ENCODE results near the gene TMEM256. TPM values are rescaled to one million over a fixed set of nuclear protein-coding genes. Genes with fewer than 3 reads are reported as not detected.
A peak's percentile ranks its signal among the peaks of the same experiment; 100 is the strongest.

TMEM256 gene
- total RNA-seq, 1 experiment from 2014 or later, result 57.6 TPM

DNA sequence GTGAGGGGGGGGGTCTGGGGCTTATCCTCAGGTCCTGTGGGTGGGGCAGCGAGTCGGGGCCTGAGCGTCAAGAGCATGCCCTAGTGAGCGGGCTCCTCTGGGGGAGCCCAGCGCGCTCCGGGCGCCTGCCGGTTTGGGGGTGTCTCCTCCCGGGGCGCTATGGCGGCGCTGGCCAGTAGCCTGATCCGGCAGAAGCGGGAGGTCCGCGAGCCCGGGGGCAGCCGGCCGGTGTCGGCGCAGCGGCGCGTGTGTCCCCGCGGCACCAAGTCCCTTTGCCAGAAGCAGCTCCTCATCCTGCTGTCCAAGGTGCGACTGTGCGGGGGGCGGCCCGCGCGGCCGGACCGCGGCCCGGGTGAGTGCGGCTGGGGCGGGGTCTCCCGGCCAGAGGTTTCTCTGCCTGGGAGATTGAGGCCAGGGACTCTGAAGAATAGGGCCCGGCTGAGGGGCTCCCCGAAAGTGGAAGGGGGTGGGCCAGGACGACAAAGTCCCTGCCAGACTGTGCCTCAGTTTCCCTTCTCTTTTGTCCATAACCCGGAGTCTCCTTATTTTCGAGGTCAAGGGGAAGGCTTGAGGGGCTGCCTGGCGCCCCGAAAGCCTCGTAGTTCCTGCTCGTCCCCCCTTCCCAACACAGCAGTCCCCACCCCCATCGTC lies 35.7 kb upstream of the TMEM256 start, which contains the start of gene FGF11:
FGF11 (plus strand) TSS at position 51 of the 651 bp plus-strand sequence; CDS start at position 160, 109 bp downstream.
- no TSS peak for BruUV-seq (replicated peaks)
- TF ChIP-seq EZH2 (IDR thresholded peaks at IDR 0.05; ENCODE audit: borderline replicate concordance, low read depth, low read length, poor library complexity, severe bottlenecking), result no peak
- TF ChIP-seq, protein P1, sequence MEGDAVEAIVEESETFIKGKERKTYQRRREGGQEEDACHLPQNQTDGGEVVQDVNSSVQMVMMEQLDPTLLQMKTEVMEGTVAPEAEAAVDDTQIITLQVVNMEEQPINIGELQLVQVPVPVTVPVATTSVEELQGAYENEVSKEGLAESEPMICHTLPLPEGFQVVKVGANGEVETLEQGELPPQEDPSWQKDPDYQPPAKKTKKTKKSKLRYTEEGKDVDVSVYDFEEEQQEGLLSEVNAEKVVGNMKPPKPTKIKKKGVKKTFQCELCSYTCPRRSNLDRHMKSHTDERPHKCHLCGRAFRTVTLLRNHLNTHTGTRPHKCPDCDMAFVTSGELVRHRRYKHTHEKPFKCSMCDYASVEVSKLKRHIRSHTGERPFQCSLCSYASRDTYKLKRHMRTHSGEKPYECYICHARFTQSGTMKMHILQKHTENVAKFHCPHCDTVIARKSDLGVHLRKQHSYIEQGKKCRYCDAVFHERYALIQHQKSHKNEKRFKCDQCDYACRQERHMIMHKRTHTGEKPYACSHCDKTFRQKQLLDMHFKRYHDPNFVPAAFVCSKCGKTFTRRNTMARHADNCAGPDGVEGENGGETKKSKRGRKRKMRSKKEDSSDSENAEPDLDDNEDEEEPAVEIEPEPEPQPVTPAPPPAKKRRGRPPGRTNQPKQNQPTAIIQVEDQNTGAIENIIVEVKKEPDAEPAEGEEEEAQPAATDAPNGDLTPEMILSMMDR (conservative IDR thresholded peaks at IDR 0.05; ENCODE audit: low read depth, low read length), result no peak
- H3K27me3 ChIP-seq (replicated peaks; ENCODE audit: insufficient read depth, low read depth, low read length, poor library complexity), result no peaks in the 10 kb centered on the region
- ChIA-PET CTCF (interaction anchor here (0.7 kb wide), 1 partner anchor 121 kb away, joined by 3 read pairs; no protein-coding TSS in a partner anchor), POLR2A (ENCODE audit: low non-redundant PET) (no interaction called here)
- H3K36me3 ChIP-seq (ENCODE audit: insufficient read depth, low read length, poor library complexity, severe bottlenecking), result no peaks in the 10 kb centered on the region
- DNase-seq (ENCODE audit: low spot score), result no peak
- peak within 1 kb of the TSS; percentile 90 for H3K4me3 ChIP-seq (ENCODE audit: low read depth, low read length, poor library complexity, severe bottlenecking)
- H3K27ac ChIP-seq (ENCODE audit: low read depth, low read length, poor library complexity, severe bottlenecking), result peak within 1 kb of the TSS; percentile 97
- H3K4me1 ChIP-seq (ENCODE audit: insufficient read depth, low read length, poor library complexity, severe bottlenecking), result peaks cover 50% of the 10 kb centered on the region
- intact Hi-C loops (cut with micrococcal nuclease; ENCODE audit: unreplicated experiment), result loop anchor here (1.0 to 5.0 kb wide), 3 partner anchors 45 to 248 kb away; partner anchors contain the start of genes POLR2A, TMEM95, TP53 and WRAP53
- no peaks in the 10 kb centered on the region for H3K9me3 ChIP-seq (ENCODE audit: low read depth, low read length, poor library complexity, severe bottlenecking)

DNA sequence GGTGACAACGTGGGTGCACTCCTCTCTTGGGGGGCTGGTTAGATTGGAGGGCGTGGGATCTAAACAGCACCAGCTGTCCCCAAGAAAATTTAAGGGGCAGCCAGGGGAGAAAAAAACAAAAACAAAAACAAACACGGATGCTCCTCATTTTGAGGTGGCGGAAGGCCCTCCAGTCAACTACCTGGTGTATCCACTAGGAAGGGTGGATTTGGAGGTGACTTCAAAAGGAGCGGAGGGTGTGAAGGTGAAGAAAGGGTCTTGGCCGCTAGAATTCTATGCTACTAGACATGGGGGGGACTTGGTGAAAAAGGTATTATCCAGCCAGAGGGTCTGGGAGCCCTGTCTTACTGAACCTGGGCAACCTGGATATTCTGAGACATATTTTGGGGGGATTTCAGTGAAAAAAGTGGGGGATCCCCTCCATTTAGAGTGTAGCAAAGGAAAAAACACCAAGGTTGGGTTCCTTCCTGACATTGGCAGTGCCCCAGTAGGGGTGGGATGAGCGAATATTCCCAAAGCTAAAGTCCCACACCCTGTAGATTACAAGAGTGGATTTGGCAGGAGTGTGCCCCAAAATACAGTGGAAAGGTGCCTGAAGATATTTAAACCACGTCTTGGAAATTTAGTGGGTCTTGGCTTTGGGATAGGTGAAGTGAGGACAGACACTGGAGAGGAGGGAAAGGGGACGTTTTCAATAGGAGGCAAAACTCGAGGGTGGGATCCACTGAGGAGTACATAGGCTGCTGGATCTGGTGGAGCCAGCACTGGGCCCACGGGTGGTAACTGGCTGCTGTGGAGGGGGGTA lies 35.0 kb upstream of the TMEM256 start:
- Histone ChIP-seq H3K27ac (ENCODE audit: low read depth, low read length, poor library complexity, severe bottlenecking) (peak overlapping the region; percentile 41), H3K36me3 (ENCODE audit: insufficient read depth, low read length, poor library complexity, severe bottlenecking) (no peaks in the 10 kb centered on the region), H3K4me1 (ENCODE audit: insufficient read depth, low read length, poor library complexity, severe bottlenecking) (peaks cover 42% of the 10 kb centered on the region), H3K4me3 (ENCODE audit: low read depth, low read length, poor library complexity, severe bottlenecking) (peak overlapping the region; percentile 90), H3K27me3 (replicated peaks; ENCODE audit: insufficient read depth, low read depth, low read length, poor library complexity) (no peaks in the 10 kb centered on the region), H3K9me3 (ENCODE audit: low read depth, low read length, poor library complexity, severe bottlenecking) (no peaks in the 10 kb centered on the region)
- intact Hi-C loops (cut with micrococcal nuclease; ENCODE audit: unreplicated experiment), result loop anchor here (5.0 kb wide), 2 partner anchors 82 to 248 kb away; partner anchors contain the start of genes TMEM95, TP53 and WRAP53
- TF ChIP-seq EZH2 (IDR thresholded peaks at IDR 0.05; ENCODE audit: borderline replicate concordance, low read depth, low read length, poor library complexity, severe bottlenecking), result no peak
- TF ChIP-seq, protein P1 (conservative IDR thresholded peaks at IDR 0.05; ENCODE audit: low read depth, low read length), result no peak
- no TSS peak for BruUV-seq (replicated peaks)
- DNase-seq (ENCODE audit: low spot score), result no peak
- ChIA-PET POLR2A (ENCODE audit: low non-redundant PET) (interaction anchor here (0.7 kb wide), 1 partner anchor 26 kb away, joined by 5 read pairs; no protein-coding TSS in a partner anchor), CTCF (no interaction called here)

DNA sequence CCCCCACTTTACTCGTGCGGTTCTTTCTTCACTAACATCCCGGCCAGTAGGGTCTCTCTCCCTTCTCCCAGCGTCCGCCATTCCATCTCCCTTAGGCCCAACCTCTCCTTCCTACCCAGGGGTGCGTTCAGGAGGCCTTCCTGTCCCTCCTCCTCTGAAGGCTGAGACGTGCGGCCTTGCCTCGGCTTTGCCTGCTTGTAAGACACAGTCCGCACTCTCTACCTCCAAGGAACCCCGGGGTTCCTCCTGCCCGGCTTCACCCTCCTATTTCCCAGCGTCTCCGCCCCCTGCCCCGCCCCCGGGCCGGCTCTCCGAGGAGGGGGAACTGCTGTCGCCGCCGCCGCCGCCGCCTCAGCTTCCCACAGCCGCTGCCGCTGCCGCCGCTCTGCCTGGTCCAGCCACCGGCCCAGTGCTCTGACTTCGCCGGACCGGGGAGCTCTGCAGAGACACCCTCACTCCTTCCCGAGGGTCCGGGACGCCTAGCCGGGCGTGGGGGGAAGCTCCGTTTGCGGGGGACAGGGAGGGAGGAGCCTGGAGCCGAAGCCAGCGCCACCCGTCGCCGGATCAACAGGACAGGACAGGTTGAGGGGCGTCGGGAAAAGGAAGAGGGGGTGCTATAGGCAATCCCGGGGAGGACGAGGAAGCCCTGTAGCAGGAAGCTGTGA lies 34.2 kb upstream of the TMEM256 start:
- TF ChIP-seq, protein P1 (conservative IDR thresholded peaks at IDR 0.05; ENCODE audit: low read depth, low read length), result no peak
- no peak for TF ChIP-seq EZH2 (IDR thresholded peaks at IDR 0.05; ENCODE audit: borderline replicate concordance, low read depth, low read length, poor library complexity, severe bottlenecking)
- ChIA-PET CTCF (no interaction called here), POLR2A (ENCODE audit: low non-redundant PET) (interaction anchor here (0.7 kb wide), 1 partner anchor 26 kb away, joined by 5 read pairs; no protein-coding TSS in a partner anchor)
- DNase-seq (ENCODE audit: low spot score), result peak; percentile 90
- Histone ChIP-seq H3K27ac (ENCODE audit: low read depth, low read length, poor library complexity, severe bottlenecking) (peak overlapping the region; percentile 41), H3K4me3 (ENCODE audit: low read depth, low read length, poor library complexity, severe bottlenecking) (peak overlapping the region; percentile 90), H3K36me3 (ENCODE audit: insufficient read depth, low read length, poor library complexity, severe bottlenecking) (no peaks in the 10 kb centered on the region), H3K9me3 (ENCODE audit: low read depth, low read length, poor library complexity, severe bottlenecking) (no peaks in the 10 kb centered on the region), H3K27me3 (replicated peaks; ENCODE audit: insufficient read depth, low read depth, low read length, poor library complexity) (no peaks in the 10 kb centered on the region), H3K4me1 (ENCODE audit: insufficient read depth, low read length, poor library complexity, severe bottlenecking) (peaks cover 42% of the 10 kb centered on the region)
- BruUV-seq (replicated peaks), result no TSS peak
- intact Hi-C loops (cut with micrococcal nuclease; ENCODE audit: unreplicated experiment), result loop anchor here (2.0 to 5.0 kb wide), 3 partner anchors 81 to 249 kb away; partner anchors contain the start of genes SENP3, TMEM95, TP53 and WRAP53

Measured in A673 (cell line).